Adrenal gland (tissue), 12 donors: ENCODE results near the gene MACROD2. TPM values are rescaled to one million over a fixed set of nuclear protein-coding genes. Genes with fewer than 3 reads are reported as not detected.

ENCODE experiments used
- DNase-seq, 7 donors: peaks; one replicate each; pipeline ENCODE4 v3.0.0-alpha.2; 2019 to 2020
- H3K27ac ChIP-seq, 5 donors: fragments of 200-600 bp; sonication (generic) in 4 of 5; 1 replicate in 3 of 5; 2 replicates in 2 of 5; pipeline versions ENCODE4 v1.5.1 to v1.8.0; 2016 to 2020; ENCODE audit warnings: mild to moderate bottlenecking in 1 of 5
- H3K27me3 ChIP-seq: fragments of 200-600 bp; 2 replicates; pipeline ENCODE4 v1.8.0; 2021
- H3K36me3 ChIP-seq, 2 donors: fragments of 200-600 bp; replicated peaks in 1 of 2; 1 replicate in 1 of 2; 2 replicates in 1 of 2; pipeline versions ENCODE4 v1.5.1 to v1.8.0; 2018 to 2022
- H3K4me1 ChIP-seq, 2 donors: fragments of 200-600 bp; replicated peaks in 1 of 2; 1 replicate in 1 of 2; 2 replicates in 1 of 2; pipeline versions ENCODE4 v1.5.1 to v1.8.0; 2018 to 2021
- H3K4me3 ChIP-seq, 4 donors: fragments of 200-600 bp; sonication (generic) in 3 of 4; one replicate each; pipeline ENCODE4 v1.5.1; 2016 to 2018
- H3K9me3 ChIP-seq, 3 donors: fragments of 200-600 bp; sonication (generic) in 1 of 3; replicated peaks in 1 of 3; 1 replicate in 2 of 3; 2 replicates in 1 of 3; pipeline versions ENCODE4 v1.5.1 to v1.8.0; 2016 to 2021
- CTCF ChIP-seq, 6 experiments: fragments of 450-650 bp in 4 of 6; fragments of 200-600 bp in 2 of 6; sonication (generic) in 1 of 6; IDR thresholded peaks; 1 replicate in 5 of 6; 2 replicates in 1 of 6; pipeline versions ENCODE4 v1.5.1 to v1.8.0; 2016 to 2021; ENCODE audit warnings: antibody characterized with exemption in 6 of 6, mild to moderate bottlenecking in 2 of 6, moderate library complexity in 1 of 6
- POLR2A ChIP-seq, 2 donors: fragments of 450-650 bp; IDR thresholded peaks; one replicate each; pipeline ENCODE4 v1.6.1; 2017; ENCODE audit warnings: antibody characterized with exemption in 2 of 2, mild to moderate bottlenecking in 2 of 2, moderate library complexity in 1 of 2
- WGBS, 4 donors: extraction: QIAGEN DNeasy Blood & Tissue Kit in 2 of 4; methylation state at CpG; one replicate each; pipeline versions ENCODE4 v1.1.5 to v1.1.7; 2013 to 2017; 5-methylcytosine and 5-hydroxymethylcytosine counted together
- intact Hi-C, 2 donors: fragments of 100-400 bp; cut with DNase I; formaldehyde crosslinking; loops; one replicate each; pipeline versions ENCODE4 v1.14.1 to v1.15.0; 2022 to 2023
- polyA plus RNA-seq, 3 donors: library from polyadenylated mRNA; stranded (reverse); fragments of 200-250 nt in 2 of 3; fragments of 350-450 nt in 1 of 3; fragmentation: Illumina TruSeq in 1 of 3; extraction: RNeasy Lipid Tissue Mini Kit (QIAGEN cat#74804) in 1 of 3; gene quantifications; one replicate each; pipeline ENCODE4 v1.2.3, GENCODE V29; 2013 to 2014
- total RNA-seq, 9 donors: library from RNA; depleted of rRNA in 4 of 9; stranded (reverse); fragments of >200 nt in 4 of 9; fragments of 120-200 nt in 1 of 9; fragmentation: NEBNext Ultra II Directional in 1 of 9; extraction: Animal tissue kit (Norgen Biotek cat#: 25700) in 1 of 9; gene quantifications; one replicate each; pipeline versions ENCODE4 v1.1.0 to v1.2.4, GENCODE V29; 2013 to 2023
- donor health status: healthy with polysubstance abuse.
- donor health status: Bipolar disorder and iron deficiency.
- donor health status: DM: yes; HTN: yes; CAD: no.
- donor health status: DM: no; HTN: no; CAD: no.
- donor health status: DM: no; HTN: no; CAD: no.
- donor health status: DM: yes; HTN: yes; CAD: no.

The MACROD2 gene
- total and polyA plus RNA-seq, 12 donors, result 1.1 to 21.2 (median 6.4) TPM

DNA sequence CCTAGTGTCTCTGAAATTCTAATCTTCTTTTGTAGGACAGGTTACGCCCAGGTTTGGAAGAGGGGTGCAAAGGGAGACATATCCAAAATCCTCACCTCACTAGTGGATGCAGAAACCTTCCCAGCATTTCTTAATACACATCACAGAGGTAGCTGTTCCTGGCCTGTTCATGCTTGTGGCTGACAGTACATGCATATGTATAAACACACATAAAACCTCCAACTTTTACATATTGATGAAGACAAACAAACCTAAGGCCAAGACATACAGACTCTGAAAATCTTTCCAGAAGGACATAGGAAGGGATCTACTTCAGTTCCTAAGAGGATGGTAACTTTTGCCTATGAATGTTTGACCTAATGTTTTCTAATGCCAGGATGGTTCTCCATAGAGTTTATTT is 1214.2 kb downstream of the MACROD2 start:
- Histone ChIP-seq H3K27me3 (no peaks in the 10 kb centered on the region), H3K9me3 (no peaks in the 10 kb centered on the region), H3K27ac (no peak overlapping the region), H3K4me1 (no peaks in the 10 kb centered on the region), H3K36me3 (no peaks in the 10 kb centered on the region), H3K4me3 (no peak overlapping the region)
- TF ChIP-seq CTCF (IDR thresholded peaks at IDR 0.05), result no peak
- TF ChIP-seq POLR2A (IDR thresholded peaks at IDR 0.05), result no peak
- no peak for DNase-seq
- 80 to 100% (median 95%) methylated on average over 1 of the region's 1 CpG for WGBS, 4 donors
- intact Hi-C loops, result no loop called here

DNA sequence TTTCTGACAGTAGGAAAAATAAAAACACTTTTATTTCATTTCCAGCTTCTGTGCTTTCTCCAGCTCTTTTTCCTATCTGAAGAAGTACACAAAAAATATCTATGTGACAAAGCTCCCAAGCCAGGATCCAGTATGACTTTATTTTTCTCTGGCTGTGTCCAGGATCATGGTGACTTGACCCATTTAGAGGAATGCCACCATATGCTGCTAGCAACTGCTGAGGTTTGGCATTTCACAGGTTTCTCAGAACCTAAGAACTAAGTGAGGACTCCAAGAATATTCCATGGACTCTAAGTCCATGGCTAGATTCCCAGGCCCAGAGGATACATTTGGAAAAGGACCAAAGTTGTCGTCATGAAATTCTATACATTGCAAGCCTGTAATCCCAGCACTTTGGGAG is 1218.7 kb downstream of the MACROD2 start:
- no peak overlapping the region for H3K27ac ChIP-seq
- WGBS, 4 donors, result 83 to 95% (median 87%) methylated on average over 1 of the region's 1 CpG
- no peaks in the 10 kb centered on the region for H3K9me3 ChIP-seq
- H3K36me3 ChIP-seq, result no peaks in the 10 kb centered on the region
- no peaks in the 10 kb centered on the region for H3K4me1 ChIP-seq
- H3K27me3 ChIP-seq, result no peaks in the 10 kb centered on the region
- intact Hi-C loops, result no loop called here
- H3K4me3 ChIP-seq, result no peak overlapping the region
- DNase-seq, result no peak
- TF ChIP-seq CTCF (IDR thresholded peaks at IDR 0.05) (no peak), POLR2A (IDR thresholded peaks at IDR 0.05) (no peak)

- Histone ChIP-seq H3K9me3 (no peaks in the 10 kb centered on the region), H3K4me1 (no peaks in the 10 kb centered on the region), H3K4me3 (no peak overlapping the region), H3K27ac (no peak overlapping the region), H3K36me3 (no peaks in the 10 kb centered on the region), H3K27me3 (no peaks in the 10 kb centered on the region)
- no peak for TF ChIP-seq POLR2A (IDR thresholded peaks at IDR 0.05)
- no peak for TF ChIP-seq CTCF (IDR thresholded peaks at IDR 0.05)
- intact Hi-C loops, result no loop called here
- WGBS, 4 donors, result 70 to 84% (median 73%) methylated on average over 6 of the region's 6 CpGs
- DNase-seq, result no peak
These were observed 1224.8 kb downstream of the MACROD2 start for GRCh38 chr20:15220009-15220656.

GRCh38 chr20:15220778-15221565 is 1225.7 kb downstream of the MACROD2 start:
- no peak for TF ChIP-seq POLR2A (IDR thresholded peaks at IDR 0.05)
- TF ChIP-seq CTCF (IDR thresholded peaks at IDR 0.05), result no peak
- intact Hi-C loops, result no loop called here
- no peaks in the 10 kb centered on the region for H3K9me3 ChIP-seq
- H3K27me3 ChIP-seq, result no peaks in the 10 kb centered on the region
- no peaks in the 10 kb centered on the region for H3K4me1 ChIP-seq
- WGBS, 4 donors, result 81 to 91% (median 87%) methylated on average over 6 of the region's 6 CpGs
- DNase-seq, result no peak
- no peak overlapping the region for H3K27ac ChIP-seq
- H3K4me3 ChIP-seq, result no peak overlapping the region
- no peaks in the 10 kb centered on the region for H3K36me3 ChIP-seq
